B cell (primary cell): Measurements from ENCODE around the gene GORASP2.

Experiments used
- CTCF ChIP-seq: fragments of 200-600 bp; IDR thresholded peaks from one replicate; pipeline ENCODE4 v1.8.0; 2022; ENCODE audit warnings: antibody characterized with exemption, mild to moderate bottlenecking
- EZH2 ChIP-seq: IDR thresholded peaks from 2 replicates; pipeline ENCODE4 v1.6.1; 2012; ENCODE audit warnings: borderline replicate concordance, low read depth, mild to moderate bottlenecking, moderate library complexity, low read length; ENCODE audit not compliant: insufficient read depth, poor library complexity, severe bottlenecking

- no peak for TF ChIP-seq CTCF
- TF ChIP-seq EZH2: no peak
Observed at GRCh38 chr2:170943596-170943995, 14.5 kb downstream of the GORASP2 start.
